ENCODE data around the gene USP7. TPM values are rescaled to one million over a fixed set of nuclear protein-coding genes. Genes with fewer than 3 reads are reported as not detected.

USP7 gene
- total RNA-seq, 1 experiment from 2014 or later: 148 TPM

DNA sequence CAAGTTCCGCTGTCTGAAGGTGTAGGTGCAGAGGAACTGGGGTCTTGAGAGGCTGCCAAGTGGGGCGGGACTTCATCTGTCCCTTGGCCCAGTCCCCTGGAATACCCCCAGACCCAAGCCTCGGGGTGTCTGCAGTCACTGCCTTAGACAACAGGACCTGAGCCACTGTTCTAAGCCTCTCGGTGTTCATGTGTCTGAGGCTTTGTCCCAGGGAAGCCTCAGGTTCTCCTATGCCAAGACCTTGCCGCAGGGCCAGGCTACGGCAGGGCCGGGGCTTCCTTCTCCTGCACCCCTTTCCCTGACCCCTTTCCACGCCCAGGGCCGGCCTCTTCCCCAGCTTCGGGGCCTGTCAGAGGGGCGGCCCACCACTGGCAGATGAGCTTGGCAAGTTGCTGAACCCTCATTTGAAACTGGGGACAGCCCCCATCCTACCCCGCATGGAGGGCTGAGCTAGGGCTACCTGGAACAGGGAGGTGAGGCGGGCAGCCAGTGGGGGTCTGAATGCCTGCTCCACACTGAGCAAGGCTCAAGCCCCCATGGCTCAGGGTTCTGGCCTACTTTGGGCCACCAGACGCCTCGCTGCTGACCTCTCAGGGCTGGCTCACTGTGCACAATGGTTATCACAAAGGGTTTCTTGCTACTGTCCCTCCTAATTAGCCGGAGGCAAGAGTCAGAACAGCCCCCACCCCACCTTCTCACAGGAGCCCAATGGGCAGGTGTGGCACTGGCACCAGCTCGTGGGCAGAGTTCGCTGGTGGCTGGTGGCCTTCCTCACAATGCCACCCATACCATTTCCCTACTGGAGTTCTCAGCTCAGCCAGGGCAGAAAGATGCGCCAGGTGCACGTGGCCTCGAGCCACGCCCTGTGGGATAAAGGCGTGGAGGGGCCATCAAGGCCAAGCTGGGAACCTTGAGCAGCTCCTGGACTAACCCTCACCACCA lies 74.5 kb downstream of the USP7 start:
- H3K4me1 Mint-ChIP-seq (ENCODE audit: low read depth, unreplicated experiment): peaks cover 12% of the 10 kb centered on the region
- H3K9me3 Mint-ChIP-seq (ENCODE audit: unreplicated experiment): no peaks in the 10 kb centered on the region
- intact Hi-C loops (cut with micrococcal nuclease; ENCODE audit: unreplicated experiment): no loop called here
- peaks cover 77% of the 10 kb centered on the region for H3K36me3 Mint-ChIP-seq (ENCODE audit: insufficient read depth, unreplicated experiment)
- ChIA-PET POLR2A (no interaction called here), CTCF (no interaction called here)
- BruUV-seq (replicated peaks): no TSS peak
- H3K27ac Mint-ChIP-seq (ENCODE audit: unreplicated experiment): no peak overlapping the region
- TF ChIP-seq, protein P1, sequence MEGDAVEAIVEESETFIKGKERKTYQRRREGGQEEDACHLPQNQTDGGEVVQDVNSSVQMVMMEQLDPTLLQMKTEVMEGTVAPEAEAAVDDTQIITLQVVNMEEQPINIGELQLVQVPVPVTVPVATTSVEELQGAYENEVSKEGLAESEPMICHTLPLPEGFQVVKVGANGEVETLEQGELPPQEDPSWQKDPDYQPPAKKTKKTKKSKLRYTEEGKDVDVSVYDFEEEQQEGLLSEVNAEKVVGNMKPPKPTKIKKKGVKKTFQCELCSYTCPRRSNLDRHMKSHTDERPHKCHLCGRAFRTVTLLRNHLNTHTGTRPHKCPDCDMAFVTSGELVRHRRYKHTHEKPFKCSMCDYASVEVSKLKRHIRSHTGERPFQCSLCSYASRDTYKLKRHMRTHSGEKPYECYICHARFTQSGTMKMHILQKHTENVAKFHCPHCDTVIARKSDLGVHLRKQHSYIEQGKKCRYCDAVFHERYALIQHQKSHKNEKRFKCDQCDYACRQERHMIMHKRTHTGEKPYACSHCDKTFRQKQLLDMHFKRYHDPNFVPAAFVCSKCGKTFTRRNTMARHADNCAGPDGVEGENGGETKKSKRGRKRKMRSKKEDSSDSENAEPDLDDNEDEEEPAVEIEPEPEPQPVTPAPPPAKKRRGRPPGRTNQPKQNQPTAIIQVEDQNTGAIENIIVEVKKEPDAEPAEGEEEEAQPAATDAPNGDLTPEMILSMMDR (IDR thresholded peaks at IDR 0.05; ENCODE audit: insufficient read depth in 1 of 2, low read depth in 1 of 2, low read length in 1 of 2, severe bottlenecking in 1 of 2, unreplicated experiment in 1 of 2): no peak
- no peak overlapping the region for H3K4me3 Mint-ChIP-seq (ENCODE audit: unreplicated experiment)
- H3K36me3 ChIP-seq (ENCODE audit: control insufficient read depth, insufficient read depth, low read length): no peaks in the 10 kb centered on the region; the same call in 1 of the 2 replicates
- no peak overlapping the region for H3K4me3 ChIP-seq (ENCODE audit: low read depth, low read length)
- H3K27me3 Mint-ChIP-seq (ENCODE audit: insufficient read depth, unreplicated experiment): no peaks in the 10 kb centered on the region
- H3K27me3 ChIP-seq (replicated peaks; ENCODE audit: control insufficient read depth, insufficient read depth, low read length): no peaks in the 10 kb centered on the region
- no peaks in the 10 kb centered on the region for H3K9me3 ChIP-seq
- no peak for DNase-seq
- peaks cover 9% of the 10 kb centered on the region; the same call in 1 of the 2 replicates for H3K4me1 ChIP-seq

DNA sequence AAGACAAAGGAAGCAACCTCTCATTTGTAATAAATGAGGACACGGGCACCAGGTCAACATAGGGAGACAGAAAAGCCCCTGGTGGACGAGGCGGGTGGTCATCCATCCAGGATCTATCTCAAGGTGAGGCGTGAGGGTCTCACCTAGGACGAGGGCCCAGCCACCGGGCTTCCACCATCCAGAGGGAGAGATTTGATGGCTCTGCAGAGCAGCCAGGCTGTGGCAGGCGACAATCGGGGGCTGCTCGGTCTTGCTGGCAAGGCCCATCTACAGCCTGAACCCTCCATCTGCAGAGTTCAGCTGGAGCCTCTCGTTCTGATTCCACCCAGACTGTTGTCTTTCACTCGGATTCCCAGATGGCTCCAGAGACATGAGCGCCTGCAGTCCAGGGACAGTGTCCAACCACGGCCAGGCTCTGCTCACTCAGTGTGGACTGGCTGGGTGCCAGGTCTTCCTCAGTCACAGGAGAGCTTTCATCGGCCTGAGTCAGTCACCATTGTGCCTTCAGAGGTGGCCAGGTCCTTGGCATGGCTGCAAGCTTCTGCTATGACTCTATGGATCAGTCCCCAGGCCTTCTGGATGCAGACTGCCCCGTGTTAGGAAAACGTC lies 75.7 kb downstream of the USP7 start:
- BruUV-seq (replicated peaks): no TSS peak
- TF ChIP-seq, protein P1 (IDR thresholded peaks at IDR 0.05; ENCODE audit: insufficient read depth in 1 of 2, low read depth in 1 of 2, low read length in 1 of 2, severe bottlenecking in 1 of 2, unreplicated experiment in 1 of 2): no peak
- H3K4me3 Mint-ChIP-seq (ENCODE audit: unreplicated experiment): no peak overlapping the region
- POLR2A ChIA-PET: interaction anchor here (0.5 kb wide), 1 partner anchor 12 kb away, joined by 3 read pairs; no protein-coding TSS in a partner anchor
- Histone ChIP-seq H3K4me3 (ENCODE audit: low read depth, low read length) (no peak overlapping the region), H3K36me3 (ENCODE audit: control insufficient read depth, insufficient read depth, low read length) (no peaks in the 10 kb centered on the region; the same call in 1 of the 2 replicates), H3K4me1 (peaks cover 9% of the 10 kb centered on the region; the same call in 1 of the 2 replicates), H3K9me3 (no peaks in the 10 kb centered on the region), H3K27me3 (replicated peaks; ENCODE audit: control insufficient read depth, insufficient read depth, low read length) (no peaks in the 10 kb centered on the region)
- intact Hi-C loops (cut with micrococcal nuclease; ENCODE audit: unreplicated experiment): no loop called here
- no peaks in the 10 kb centered on the region for H3K9me3 Mint-ChIP-seq (ENCODE audit: unreplicated experiment)
- CTCF ChIA-PET: no interaction called here
- H3K27me3 Mint-ChIP-seq (ENCODE audit: insufficient read depth, unreplicated experiment): no peaks in the 10 kb centered on the region
- DNase-seq: no peak
- H3K36me3 Mint-ChIP-seq (ENCODE audit: insufficient read depth, unreplicated experiment): peaks cover 72% of the 10 kb centered on the region
- H3K4me1 Mint-ChIP-seq (ENCODE audit: low read depth, unreplicated experiment): peaks cover 16% of the 10 kb centered on the region
- no peak overlapping the region for H3K27ac Mint-ChIP-seq (ENCODE audit: unreplicated experiment)

DNA sequence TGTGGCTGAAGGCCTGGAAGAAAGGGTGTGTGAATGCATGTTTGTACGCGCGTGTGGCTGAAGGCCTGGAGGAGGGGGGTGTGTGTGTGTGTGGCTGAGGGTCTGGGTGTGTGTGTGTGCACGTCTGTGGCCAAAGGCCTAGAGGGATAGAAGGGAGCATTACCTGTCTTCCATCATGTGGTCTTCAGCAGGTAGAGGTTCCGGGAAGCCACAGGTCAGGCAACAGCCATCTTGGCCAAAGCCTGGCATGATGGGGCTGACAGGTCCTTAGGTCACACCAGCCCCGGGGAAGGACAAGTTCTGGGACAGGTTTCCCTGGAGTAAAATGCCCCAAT lies 76.3 kb downstream of the USP7 start:
- H3K4me3 Mint-ChIP-seq (ENCODE audit: unreplicated experiment): no peak overlapping the region
- peaks cover 19% of the 10 kb centered on the region for H3K4me1 Mint-ChIP-seq (ENCODE audit: low read depth, unreplicated experiment)
- no peaks in the 10 kb centered on the region for H3K27me3 Mint-ChIP-seq (ENCODE audit: insufficient read depth, unreplicated experiment)
- Histone ChIP-seq H3K9me3 (no peaks in the 10 kb centered on the region), H3K36me3 (ENCODE audit: control insufficient read depth, insufficient read depth, low read length) (no peaks in the 10 kb centered on the region; the same call in 1 of the 2 replicates), H3K4me1 (peaks cover 9% of the 10 kb centered on the region; the same call in 1 of the 2 replicates), H3K4me3 (ENCODE audit: low read depth, low read length) (no peak overlapping the region), H3K27me3 (replicated peaks; ENCODE audit: control insufficient read depth, insufficient read depth, low read length) (no peaks in the 10 kb centered on the region)
- H3K27ac Mint-ChIP-seq (ENCODE audit: unreplicated experiment): no peak overlapping the region
- CTCF ChIA-PET: no interaction called here
- POLR2A ChIA-PET: no interaction called here
- intact Hi-C loops (cut with micrococcal nuclease; ENCODE audit: unreplicated experiment): no loop called here
- peaks cover 65% of the 10 kb centered on the region for H3K36me3 Mint-ChIP-seq (ENCODE audit: insufficient read depth, unreplicated experiment)
- TF ChIP-seq, protein P1 (IDR thresholded peaks at IDR 0.05; ENCODE audit: insufficient read depth in 1 of 2, low read depth in 1 of 2, low read length in 1 of 2, severe bottlenecking in 1 of 2, unreplicated experiment in 1 of 2): no peak
- no peaks in the 10 kb centered on the region for H3K9me3 Mint-ChIP-seq (ENCODE audit: unreplicated experiment)
- BruUV-seq (replicated peaks): no TSS peak
- no peak for DNase-seq
